ENCODE data around the gene RAP1GDS1.

GRCh38 chr4:98406819-98407218, 145.6 kb downstream of the RAP1GDS1 start:
- TF ChIP-seq CTCF (conservative IDR thresholded peaks at IDR 0.05) (no peak), EZH2 (IDR thresholded peaks at IDR 0.05; ENCODE audit: low read depth) (no peak)

Data from PC-9 (cell line).